ENCODE measurements around the gene KCNH2.

KCNH2 gene

GRCh38 chr7:150958597-150958996 lies 19.5 kb downstream of the KCNH2 start:
- no peak overlapping the region for H3K4me3 ChIP-seq (ENCODE audit: low read depth, low read length)
- DNase-seq (ENCODE audit: low read depth), result peak; percentile 19
- TF ChIP-seq MAX (IDR thresholded peaks at IDR 0.05; ENCODE audit: low read depth, low read length), result no peak
- TF ChIP-seq MYC (IDR thresholded peaks at IDR 0.05; ENCODE audit: low read depth, low read length), result no peak
- TF ChIP-seq POLR2A (IDR thresholded peaks at IDR 0.05; ENCODE audit: extremely low read depth, insufficient read length), result no peak
- TF ChIP-seq CTCF (IDR thresholded peaks at IDR 0.05; ENCODE audit: low read depth, low read length), result no peak

GRCh38 chr7:150958062-150958552 lies 20.0 kb downstream of the KCNH2 start:
- H3K4me3 ChIP-seq (ENCODE audit: low read depth, low read length), result no peak overlapping the region
- TF ChIP-seq CTCF (IDR thresholded peaks at IDR 0.05; ENCODE audit: low read depth, low read length), result no peak
- TF ChIP-seq MAX (IDR thresholded peaks at IDR 0.05; ENCODE audit: low read depth, low read length), result no peak
- TF ChIP-seq MYC (IDR thresholded peaks at IDR 0.05; ENCODE audit: low read depth, low read length), result no peak
- no peak for TF ChIP-seq POLR2A (IDR thresholded peaks at IDR 0.05; ENCODE audit: extremely low read depth, insufficient read length)
- DNase-seq (ENCODE audit: low read depth), result no peak

- TF ChIP-seq POLR2A (IDR thresholded peaks at IDR 0.05; ENCODE audit: extremely low read depth, insufficient read length) (no peak), MYC (IDR thresholded peaks at IDR 0.05; ENCODE audit: low read depth, low read length) (no peak), MAX (IDR thresholded peaks at IDR 0.05; ENCODE audit: low read depth, low read length) (no peak), CTCF (IDR thresholded peaks at IDR 0.05; ENCODE audit: low read depth, low read length) (no peak)
- DNase-seq (ENCODE audit: low read depth), result no peak
Measured at GRCh38 chr7:150957133-150958020, 20.7 kb downstream of the KCNH2 start.

GRCh38 chr7:150956395-150957132 lies 21.6 kb downstream of the KCNH2 start:
- DNase-seq (ENCODE audit: low read depth), result no peak
- no peak for TF ChIP-seq CTCF (IDR thresholded peaks at IDR 0.05; ENCODE audit: low read depth, low read length)
- H3K4me3 ChIP-seq (ENCODE audit: low read depth, low read length), result no peak overlapping the region

More at GRCh38 chr7:150957133-150958020, 20.7 kb downstream of the KCNH2 start:
- no peak overlapping the region for H3K4me3 ChIP-seq (ENCODE audit: low read depth, low read length)

GRCh38 chr7:150955519-150956394 lies 22.4 kb downstream of the KCNH2 start:
- TF ChIP-seq POLR2A (IDR thresholded peaks at IDR 0.05; ENCODE audit: extremely low read depth, insufficient read length), result no peak
- peak; percentile 57; the same call in 1 of the 2 replicates for TF ChIP-seq MAX (IDR thresholded peaks at IDR 0.05; ENCODE audit: low read depth, low read length)
- no peak for TF ChIP-seq CTCF (IDR thresholded peaks at IDR 0.05; ENCODE audit: low read depth, low read length)
- peak; percentile 88 for DNase-seq (ENCODE audit: low read depth)
- peak overlapping the region; percentile 49 for H3K4me3 ChIP-seq (ENCODE audit: low read depth, low read length)
